Activated CD8-positive, alpha-beta T cell treated with anti-CD3 and anti-CD28 coated beads for 36 hours (primary cell): Measurements from ENCODE around the gene RRM2. TPM values are rescaled to one million over a fixed set of nuclear protein-coding genes. Genes with fewer than 3 reads are reported as not detected.
A peak's percentile ranks its signal among the peaks of the same experiment; 100 is the strongest.

Experiments
- ATAC-seq: fragments of 200-7000 bp; cut with Tn5 transposase; one replicate; pipeline ENCODE4 v1.10.0; 2021; ENCODE audit warnings: mild to moderate bottlenecking, moderate library complexity
- CTCF ChIA-PET: fragments of 350-600 bp; sonication (Branson Sonifier 250); formaldehyde crosslinking; loops from one replicate; lab custom pipeline; 2021; ENCODE audit warnings: antibody characterized with exemption; lab: Charles Lee
- POLR2A ChIA-PET: fragments of 350-600 bp; sonication (Branson Sonifier 250); formaldehyde crosslinking; loops from one replicate; lab custom pipeline; 2021; ENCODE audit warnings: antibody characterized with exemption; lab: Charles Lee
- DNase-seq: peaks from one replicate; pipeline ENCODE4 v3.0.0-alpha.2; 2020
- H3K27ac Mint-ChIP-seq: one replicate; pipeline ENCODE4 v1.8.0; 2021; ENCODE audit warnings: mild to moderate bottlenecking, mixed read lengths
- H3K27me3 Mint-ChIP-seq: one replicate; pipeline ENCODE4 v1.8.0; 2021; ENCODE audit warnings: mixed read lengths
- H3K36me3 Mint-ChIP-seq: one replicate; pipeline ENCODE4 v1.8.0; 2021; ENCODE audit warnings: low read depth, mixed read lengths
- H3K4me1 Mint-ChIP-seq: one replicate; pipeline ENCODE4 v1.8.0; 2021; ENCODE audit warnings: low read depth, mixed read lengths
- H3K4me3 Mint-ChIP-seq: one replicate; pipeline ENCODE4 v1.8.0; 2021; ENCODE audit warnings: mild to moderate bottlenecking, moderate library complexity, mixed read lengths
- H3K9me3 Mint-ChIP-seq: one replicate; pipeline ENCODE4 v1.8.0; 2021; ENCODE audit warnings: mixed read lengths
- intact Hi-C: fragments of 100-400 bp; cut with micrococcal nuclease; formaldehyde crosslinking; loops from one replicate; pipeline ENCODE4 v1.10.0; 2022
- total RNA-seq, 2 experiments: library from RNA; stranded (reverse); gene quantifications; one replicate each; pipeline ENCODE4 v1.2.3, GENCODE V29; 2021
- TF ChIP-seq, protein P1 (sequence below): fragments of 200-600 bp; IDR thresholded peaks from one replicate; pipeline ENCODE4 v1.8.0; 2022; ENCODE audit warnings: antibody characterized with exemption, mild to moderate bottlenecking

Gene RRM2
- total RNA-seq, 2 experiments from 2014 or later, result 368 to 396 TPM

DNA sequence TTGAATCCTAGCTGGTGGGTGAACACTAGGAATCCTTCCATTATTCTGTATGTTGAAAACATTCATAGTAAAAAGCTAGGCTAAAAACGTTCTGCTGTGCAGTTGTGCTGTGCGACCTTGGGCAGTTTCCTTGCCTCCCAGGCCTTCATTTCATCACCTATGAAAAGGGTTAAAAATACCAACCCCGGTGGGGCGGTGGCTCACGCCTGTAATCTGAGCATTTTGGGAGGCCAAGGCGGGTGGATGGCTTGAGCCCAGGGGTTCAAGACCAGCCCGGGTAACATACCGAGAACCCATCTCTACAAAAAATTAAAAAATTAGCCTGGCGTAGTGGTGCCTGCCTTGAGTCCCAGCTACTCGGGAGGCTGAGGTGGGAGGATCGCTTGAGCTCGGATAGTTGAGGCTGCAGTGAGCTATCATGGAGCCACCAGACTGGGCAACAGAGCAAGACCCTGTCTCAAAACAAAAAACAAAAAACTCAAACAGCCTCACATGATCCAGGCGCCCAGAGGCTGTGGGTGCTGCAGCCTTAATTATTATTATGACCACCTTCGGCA is 2.9 kb upstream of the RRM2 start:
- peaks cover 16% of the 10 kb centered on the region for H3K4me1 Mint-ChIP-seq
- H3K9me3 Mint-ChIP-seq, result no peaks in the 10 kb centered on the region
- H3K36me3 Mint-ChIP-seq, result peaks cover 35% of the 10 kb centered on the region
- peak overlapping the region; percentile 98 for H3K27ac Mint-ChIP-seq
- peak overlapping the region; percentile 89 for H3K4me3 Mint-ChIP-seq
- CTCF ChIA-PET, result interaction anchor here (0.9 to 5.4 kb wide), 7 partner anchors 23 to 319 kb away, joined by 3 to 34 read pairs (median 5); no protein-coding TSS in a partner anchor
- TF ChIP-seq, protein P1, sequence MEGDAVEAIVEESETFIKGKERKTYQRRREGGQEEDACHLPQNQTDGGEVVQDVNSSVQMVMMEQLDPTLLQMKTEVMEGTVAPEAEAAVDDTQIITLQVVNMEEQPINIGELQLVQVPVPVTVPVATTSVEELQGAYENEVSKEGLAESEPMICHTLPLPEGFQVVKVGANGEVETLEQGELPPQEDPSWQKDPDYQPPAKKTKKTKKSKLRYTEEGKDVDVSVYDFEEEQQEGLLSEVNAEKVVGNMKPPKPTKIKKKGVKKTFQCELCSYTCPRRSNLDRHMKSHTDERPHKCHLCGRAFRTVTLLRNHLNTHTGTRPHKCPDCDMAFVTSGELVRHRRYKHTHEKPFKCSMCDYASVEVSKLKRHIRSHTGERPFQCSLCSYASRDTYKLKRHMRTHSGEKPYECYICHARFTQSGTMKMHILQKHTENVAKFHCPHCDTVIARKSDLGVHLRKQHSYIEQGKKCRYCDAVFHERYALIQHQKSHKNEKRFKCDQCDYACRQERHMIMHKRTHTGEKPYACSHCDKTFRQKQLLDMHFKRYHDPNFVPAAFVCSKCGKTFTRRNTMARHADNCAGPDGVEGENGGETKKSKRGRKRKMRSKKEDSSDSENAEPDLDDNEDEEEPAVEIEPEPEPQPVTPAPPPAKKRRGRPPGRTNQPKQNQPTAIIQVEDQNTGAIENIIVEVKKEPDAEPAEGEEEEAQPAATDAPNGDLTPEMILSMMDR, result no peak
- DNase-seq (no peak), ATAC-seq (no peak)
- intact Hi-C loops, result loop anchor here (5.0 to 10.0 kb wide), 3 partner anchors 37 to 328 kb away; partner anchors contain the start of genes CYS1, HPCAL1 and ODC1
- peaks cover 2% of the 10 kb centered on the region for H3K27me3 Mint-ChIP-seq
- POLR2A ChIA-PET, result interaction anchor here (1.3 to 3.3 kb wide), 5 partner anchors 9 to 178 kb away, joined by 3 to 18 read pairs (median 4); no protein-coding TSS in a partner anchor

DNA sequence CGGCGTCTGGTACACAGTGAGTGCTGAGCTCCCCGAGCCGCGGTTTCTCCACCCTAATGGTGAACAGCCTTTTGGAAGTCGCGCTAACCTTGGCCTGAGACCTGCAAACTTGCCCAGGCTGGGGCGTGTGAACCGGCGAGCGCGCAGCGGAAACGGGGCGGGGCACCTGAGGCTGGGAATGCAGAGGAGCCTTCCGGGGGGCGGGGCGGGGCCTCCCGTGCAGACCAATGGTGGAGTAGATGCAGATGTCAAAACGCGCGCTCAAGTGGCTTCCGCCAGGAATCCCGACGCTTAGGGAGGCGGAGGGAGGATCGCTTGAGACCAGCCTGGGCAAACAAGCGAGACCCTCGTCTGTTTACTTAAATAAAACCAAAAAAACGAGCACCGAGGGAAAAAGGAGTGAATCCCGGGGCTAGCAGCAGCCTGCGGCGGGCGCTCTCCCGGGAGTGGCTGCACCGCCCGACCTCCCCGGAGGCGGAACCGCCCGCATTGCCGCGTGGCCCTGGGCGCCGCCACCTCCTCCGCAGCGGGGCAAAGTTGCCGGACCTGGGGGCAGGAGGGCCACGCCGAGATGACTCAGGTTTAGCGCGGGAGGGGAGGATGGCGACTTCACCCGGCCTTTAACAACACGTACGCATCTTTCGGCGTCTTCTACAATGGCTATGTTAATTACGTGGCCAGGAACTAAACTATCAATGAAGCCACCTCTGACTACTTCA is 2.2 kb upstream of the RRM2 start:
- ATAC-seq (peak; percentile 62), DNase-seq (peak; percentile 98)
- TF ChIP-seq, protein P1, result no peak
- peaks cover 22% of the 10 kb centered on the region for H3K4me1 Mint-ChIP-seq
- H3K4me3 Mint-ChIP-seq, result peak overlapping the region; percentile 89
- H3K27ac Mint-ChIP-seq, result peak overlapping the region; percentile 98
- POLR2A ChIA-PET, result interaction anchor here (0.5 to 3.3 kb wide), 17 partner anchors 8 to 363 kb away, joined by 3 to 18 read pairs (median 4); partner anchors contain the start of gene KLF11
- no peaks in the 10 kb centered on the region for H3K9me3 Mint-ChIP-seq
- H3K27me3 Mint-ChIP-seq, result peaks cover 2% of the 10 kb centered on the region
- CTCF ChIA-PET, result interaction anchor here (1.1 to 5.4 kb wide), 6 partner anchors 23 to 315 kb away, joined by 3 to 34 read pairs (median 6); no protein-coding TSS in a partner anchor
- intact Hi-C loops, result loop anchor here (5.0 to 10.0 kb wide), 3 partner anchors 38 to 327 kb away; partner anchors contain the start of genes CYS1, HPCAL1 and ODC1
- H3K36me3 Mint-ChIP-seq, result peaks cover 42% of the 10 kb centered on the region

DNA sequence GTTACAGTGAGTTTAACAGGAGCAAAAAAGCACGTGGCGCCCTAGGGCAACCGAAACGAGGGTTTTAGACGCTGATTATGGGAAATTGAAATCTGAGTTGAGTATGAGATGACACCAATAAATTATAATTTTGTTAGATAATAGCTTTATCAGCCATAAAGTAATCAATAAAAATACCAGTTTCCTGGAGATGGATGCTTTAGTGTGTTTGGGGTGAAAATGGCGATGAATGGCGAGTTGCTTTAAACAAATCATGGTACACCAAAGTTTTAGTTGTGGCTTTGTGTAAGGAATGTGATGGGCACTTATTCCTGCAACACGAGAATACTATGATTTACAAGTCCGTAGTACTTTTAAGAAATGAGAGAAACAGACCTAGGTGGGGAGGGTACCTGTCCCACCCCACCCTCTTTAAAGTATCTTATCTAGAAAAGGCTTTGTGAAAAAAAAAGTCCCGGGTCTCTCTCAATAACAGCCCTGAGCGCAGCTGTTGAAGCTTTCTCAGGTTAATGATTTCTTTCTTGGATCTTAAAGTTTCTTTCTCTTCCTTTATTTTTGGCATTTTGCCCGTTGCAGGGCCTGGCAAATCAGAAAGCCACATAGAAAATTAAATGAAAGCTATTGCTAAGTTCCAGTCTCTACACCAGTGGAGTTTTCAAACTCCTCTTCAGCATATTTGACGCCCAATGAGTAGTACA is 1.5 kb upstream of the RRM2 start:
- ChIA-PET POLR2A (interaction anchor here (0.5 to 3.3 kb wide), 21 partner anchors 9 to 568 kb away, joined by 3 to 18 read pairs (median 4); partner anchors contain the start of gene KLF11), CTCF (interaction anchor here (1.0 to 5.4 kb wide), 6 partner anchors 24 to 314 kb away, joined by 3 to 34 read pairs (median 5); no protein-coding TSS in a partner anchor)
- no peak for ATAC-seq
- peaks cover 2% of the 10 kb centered on the region for H3K27me3 Mint-ChIP-seq
- no peaks in the 10 kb centered on the region for H3K9me3 Mint-ChIP-seq
- peaks cover 49% of the 10 kb centered on the region for H3K36me3 Mint-ChIP-seq
- H3K4me3 Mint-ChIP-seq, result peak overlapping the region; percentile 89
- DNase-seq, result no peak
- intact Hi-C loops, result loop anchor here (5.0 to 10.0 kb wide), 3 partner anchors 39 to 326 kb away; partner anchors contain the start of genes CYS1, HPCAL1 and ODC1
- peak overlapping the region; percentile 98 for H3K27ac Mint-ChIP-seq
- TF ChIP-seq, protein P1, result no peak
- H3K4me1 Mint-ChIP-seq, result peaks cover 27% of the 10 kb centered on the region

DNA sequence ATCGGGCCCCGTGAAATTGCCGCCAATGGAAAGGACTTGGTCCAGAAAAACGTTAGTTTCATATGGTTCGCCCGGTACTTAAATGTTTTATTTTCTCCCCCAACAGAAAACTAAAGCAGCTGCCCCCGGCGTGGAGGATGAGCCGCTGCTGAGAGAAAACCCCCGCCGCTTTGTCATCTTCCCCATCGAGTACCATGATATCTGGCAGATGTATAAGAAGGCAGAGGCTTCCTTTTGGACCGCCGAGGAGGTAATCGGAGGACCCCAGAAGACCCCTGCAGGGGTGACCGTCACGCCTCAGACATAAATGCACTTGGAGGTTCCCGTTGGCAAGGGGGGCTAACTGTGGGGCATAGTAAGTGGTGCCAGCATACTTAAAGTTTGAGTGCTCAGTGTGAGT is 742 bp downstream of the RRM2 start:
- Mint-ChIP-seq H3K4me1 (peaks cover 36% of the 10 kb centered on the region), H3K36me3 (peaks cover 70% of the 10 kb centered on the region), H3K27ac (peak overlapping the region; percentile 91), H3K27me3 (peaks cover 2% of the 10 kb centered on the region), H3K4me3 (peak overlapping the region; percentile 94), H3K9me3 (no peaks in the 10 kb centered on the region)
- POLR2A ChIA-PET, result interaction anchor here (0.8 to 8.0 kb wide), 14 partner anchors 7 to 323 kb away, joined by 3 to 67 read pairs (median 4); partner anchors contain the start of genes ODC1 and TAF1B
- intact Hi-C loops, result loop anchor here (5.0 to 10.0 kb wide), 3 partner anchors 41 to 324 kb away; partner anchors contain the start of genes CYS1, HPCAL1 and ODC1
- TF ChIP-seq, protein P1, result no peak
- DNase-seq, result peak; percentile 30
- CTCF ChIA-PET, result interaction anchor here (0.8 to 4.3 kb wide), 3 partner anchors 54 to 311 kb away, joined by 3 to 49 read pairs (median 46); no protein-coding TSS in a partner anchor
- no peak for ATAC-seq
